Hematopoietic multipotent progenitor cell treated with erythropoietin and hydrocortisone succinate and interleukin-3 and kit ligand, for 8 days (in vitro differentiated cells): ENCODE data around the gene TNFRSF6B.
"Not testable (repeated sequence)": the region's sequence is repeated elsewhere in the genome, so short reads cannot be mapped to it uniquely, and the experiment has no call there.

Source experiments
- DNase-seq: peaks from one replicate; pipeline ENCODE4 v3.0.0-alpha.2; 2015

The TNFRSF6B gene

GRCh38 chr20:63696628-63697356, at the start of gene TNFRSF6B:
Gene TNFRSF6B (plus strand): TSS chr20:63696652. CDS start chr20:63696768, 116 bp downstream.
- DNase-seq, result no peak

- DNase-seq, result peak; percentile 64
Measured at GRCh38 chr20:63648190-63648589, 48.3 kb upstream of the TNFRSF6B start.

- no peak for DNase-seq
Measured at GRCh38 chr20:63648895-63649589, 47.4 kb upstream of the TNFRSF6B start.

- DNase-seq, result not testable (repeated sequence)
Measured at GRCh38 chr20:63650486-63650885, 46.0 kb upstream of the TNFRSF6B start.

- no peak for DNase-seq
Measured at GRCh38 chr20:63651942-63652191, 44.6 kb upstream of the TNFRSF6B start.

GRCh38 chr20:63652192-63652980, 44.1 kb upstream of the TNFRSF6B start:
- DNase-seq, result no peak

- peak; percentile 84 for DNase-seq
Measured at GRCh38 chr20:63653041-63653973, 43.1 kb upstream of the TNFRSF6B start, which contains the start of gene STMN3. Gene STMN3 (minus strand): TSS chr20:63653424. CDS start chr20:63653345, 79 bp downstream.

GRCh38 chr20:63653974-63654668, 42.3 kb upstream of the TNFRSF6B start:
- no peak for DNase-seq

- no peak for DNase-seq
Measured at GRCh38 chr20:63655249-63655648, 41.2 kb upstream of the TNFRSF6B start.

GRCh38 chr20:63656451-63656850, 40.0 kb upstream of the TNFRSF6B start:
- no peak for DNase-seq

GRCh38 chr20:63657260-63657936, 39.1 kb upstream of the TNFRSF6B start:
- peak; percentile 41 for DNase-seq

GRCh38 chr20:63657937-63658748, 38.3 kb upstream of the TNFRSF6B start, which contains the start of gene RTEL1:
Gene RTEL1 (plus strand): TSS chr20:63658312. CDS start chr20:63659403, 1,091 bp downstream.
- DNase-seq, result peak; percentile 90

GRCh38 chr20:63658749-63659187, 37.7 kb upstream of the TNFRSF6B start:
- DNase-seq, result no peak

- no peak for DNase-seq
Measured at GRCh38 chr20:63659370-63659769, 37.1 kb upstream of the TNFRSF6B start.

GRCh38 chr20:63660174-63660573, 36.3 kb upstream of the TNFRSF6B start:
- DNase-seq, result not testable (repeated sequence)

- DNase-seq, result no peak
Measured at GRCh38 chr20:63660622-63661021, 35.8 kb upstream of the TNFRSF6B start.

GRCh38 chr20:63661108-63661507, 35.3 kb upstream of the TNFRSF6B start:
- no peak for DNase-seq

GRCh38 chr20:63661959-63662812, 34.3 kb upstream of the TNFRSF6B start:
- DNase-seq, result no peak

- DNase-seq, result no peak
Measured at GRCh38 chr20:63662813-63663189, 33.7 kb upstream of the TNFRSF6B start.
